HEK293 (cell line): ENCODE data around the gene CNTN2.

ENCODE experiments used
- CTCF ChIA-PET: fragments of 350-600 bp; formaldehyde crosslinking; extraction: SDS; loops from one replicate; lab custom pipeline; 2021; ENCODE audit warnings: antibody characterized with exemption; lab: Yijun Ruan, JAX
- POLR2A ChIA-PET: fragments of 300-600 bp; formaldehyde crosslinking; extraction: SDS; loops from one replicate; lab custom pipeline; 2020; ENCODE audit warnings: antibody characterized with exemption, inconsistent platforms; lab: Yijun Ruan, JAX
- H3K27ac ChIP-seq: fragments of 200-500 bp; sonication (Bioruptor generic); 2 replicates; pipeline ENCODE4 v1.5.1; 2014; ENCODE audit warnings: low read depth, low read length, control low read depth, inconsistent platforms; ENCODE audit errors: extremely low read depth
- H3K36me3 ChIP-seq, 2 experiments: fragments of 200-500 bp in 1 of 2; sonication (Bioruptor generic) in 1 of 2; 1 replicate in 1 of 2; 2 replicates in 1 of 2; pipeline ENCODE4 v1.5.1; 2014 to 2017; ENCODE audit warnings: inconsistent platforms in 2 of 2, low read length in 2 of 2; ENCODE audit not compliant: control insufficient read depth in 2 of 2, insufficient read depth in 1 of 2
- H3K4me1 ChIP-seq: fragments of 200-500 bp; sonication (Bioruptor generic); 2 replicates; pipeline ENCODE4 v1.5.1; 2014; ENCODE audit warnings: mild to moderate bottlenecking, low read length, inconsistent platforms; ENCODE audit not compliant: control insufficient read depth, insufficient read depth
- H3K4me3 ChIP-seq: 2 replicates; pipeline ENCODE4 v1.5.1; 2011; ENCODE audit warnings: low read depth, mild to moderate bottlenecking, control low read depth, low read length, moderate library complexity
- H3K9me3 ChIP-seq: fragments of 200-500 bp; sonication (Bioruptor generic); 2 replicates; pipeline ENCODE4 v1.5.1; 2014; ENCODE audit warnings: low read depth, low read length, inconsistent platforms; ENCODE audit not compliant: control insufficient read depth, insufficient read depth
- CTCF ChIP-seq: fragments of 450-650 bp; formaldehyde crosslinking; IDR thresholded peaks from 2 replicates; pipeline ENCODE4 v1.5.1; 2016; ENCODE audit warnings: missing biosample characterization, missing genetic modification characterization
- GLIS2 ChIP-seq: fragments of 450-650 bp; formaldehyde crosslinking; IDR thresholded peaks from 2 replicates; pipeline ENCODE4 v1.5.1; 2016; ENCODE audit warnings: missing biosample characterization, missing genetic modification characterization
- INSM2 ChIP-seq: fragments of 450-650 bp; formaldehyde crosslinking; IDR thresholded peaks from 2 replicates; pipeline ENCODE4 v1.5.1; 2016; ENCODE audit warnings: missing biosample characterization, missing genetic modification characterization
- PATZ1 ChIP-seq: fragments of 450-650 bp; formaldehyde crosslinking; IDR thresholded peaks from 2 replicates; pipeline ENCODE4 v1.5.1; 2016; ENCODE audit warnings: missing biosample characterization, missing genetic modification characterization
- PRDM1 ChIP-seq: fragments of 450-650 bp; formaldehyde crosslinking; IDR thresholded peaks from 2 replicates; pipeline ENCODE4; 2016; ENCODE audit warnings: missing biosample characterization, missing genetic modification characterization
- SP2 ChIP-seq: fragments of 450-650 bp; formaldehyde crosslinking; IDR thresholded peaks from 2 replicates; pipeline ENCODE4 v1.5.1; 2016; ENCODE audit warnings: missing biosample characterization, missing genetic modification characterization
- ZBTB17 ChIP-seq: fragments of 450-650 bp; formaldehyde crosslinking; IDR thresholded peaks from 2 replicates; pipeline ENCODE4 v1.5.1; 2016; ENCODE audit warnings: missing biosample characterization, missing genetic modification characterization
- ZBTB8A ChIP-seq: fragments of 450-650 bp; formaldehyde crosslinking; IDR thresholded peaks from 2 replicates; pipeline ENCODE4 v1.5.1; 2016; ENCODE audit warnings: missing biosample characterization, missing genetic modification characterization
- ZNF114 ChIP-seq: fragments of 450-650 bp; formaldehyde crosslinking; IDR thresholded peaks from 2 replicates; pipeline ENCODE4 v1.5.0; 2017; ENCODE audit warnings: missing biosample characterization, missing genetic modification characterization
- ZNF2 ChIP-seq: fragments of 450-650 bp; formaldehyde crosslinking; IDR thresholded peaks from 2 replicates; pipeline ENCODE4 v1.5.1; 2016; ENCODE audit warnings: missing biosample characterization, missing genetic modification characterization
- ZNF202 ChIP-seq: fragments of 450-650 bp; formaldehyde crosslinking; IDR thresholded peaks from 2 replicates; pipeline ENCODE4 v1.5.1; 2016; ENCODE audit warnings: missing biosample characterization, missing genetic modification characterization, borderline replicate concordance
- ZNF266 ChIP-seq: fragments of 450-650 bp; formaldehyde crosslinking; IDR thresholded peaks from 2 replicates; pipeline ENCODE4 v1.5.1; 2016; ENCODE audit warnings: missing biosample characterization, missing genetic modification characterization, low read depth
- ZNF600 ChIP-seq: fragments of 450-650 bp; formaldehyde crosslinking; IDR thresholded peaks from 2 replicates; pipeline ENCODE4 v1.5.1; 2016; ENCODE audit warnings: missing biosample characterization, missing genetic modification characterization
- ZNF654 ChIP-seq: fragments of 450-650 bp; formaldehyde crosslinking; IDR thresholded peaks from 2 replicates; pipeline ENCODE4 v1.5.1; 2016; ENCODE audit warnings: low read depth, missing biosample characterization, missing genetic modification characterization
- ZNF777 ChIP-seq: fragments of 450-650 bp; formaldehyde crosslinking; IDR thresholded peaks from 2 replicates; pipeline ENCODE4 v1.5.1; 2017; ENCODE audit warnings: missing biosample characterization, missing genetic modification characterization, borderline replicate concordance
- ZSCAN16 ChIP-seq: fragments of 450-650 bp; formaldehyde crosslinking; IDR thresholded peaks from 2 replicates; pipeline ENCODE4 v1.5.1; 2016; ENCODE audit warnings: missing biosample characterization, missing genetic modification characterization

Gene CNTN2

GRCh38 chr1:205061227-205061626 is 18.2 kb downstream of the CNTN2 start:
- Histone ChIP-seq H3K4me3 (no peak overlapping the region), H3K9me3 (no peaks in the 10 kb centered on the region), H3K27ac (no peak overlapping the region), H3K36me3 (no peaks in the 10 kb centered on the region), H3K4me1 (no peaks in the 10 kb centered on the region)
- ChIA-PET POLR2A (interaction anchor here (1.1 to 1.2 kb wide), 2 partner anchors 14 to 72 kb away, joined by 4 to 5 read pairs; no protein-coding TSS in a partner anchor), CTCF (interaction anchor here (0.6 to 5.9 kb wide), 72 partner anchors 8 to 875 kb away, joined by 3 to 282 read pairs (median 4); partner anchors contain the start of genes TMCC2 and TMEM81)
- no peak for TF ChIP-seq ZNF777 (tag by site-specific recombination)
- 0 out of 2 replicates have a peak, but pooled peaks have one; percentile 12 for TF ChIP-seq GLIS2 (tag by site-specific recombination)

GRCh38 chr1:205061665-205062069 is 18.7 kb downstream of the CNTN2 start:
- ChIA-PET POLR2A (interaction anchor here (1.1 to 1.2 kb wide), 2 partner anchors 14 to 72 kb away, joined by 4 to 5 read pairs; no protein-coding TSS in a partner anchor), CTCF (interaction anchor here (0.5 to 5.9 kb wide), 92 partner anchors 9 to 875 kb away, joined by 3 to 282 read pairs (median 4); partner anchors contain the start of genes RBBP5, TMCC2 and TMEM81)
- no peak overlapping the region for H3K27ac ChIP-seq
- no peaks in the 10 kb centered on the region for H3K4me1 ChIP-seq
- TF ChIP-seq ZNF654 (tag by site-specific recombination) (peak; percentile 76), ZNF266 (tag by site-specific recombination) (no peak), ZNF2 (0 out of 2 replicates have a peak, but pooled peaks have one; percentile 36), ZNF600 (tag by site-specific recombination) (no peak), CTCF (peak; percentile 82), ZBTB17 (0 out of 2 replicates have a peak, but pooled peaks have one; percentile 11)
- H3K36me3 ChIP-seq, result no peaks in the 10 kb centered on the region
- H3K9me3 ChIP-seq, result no peaks in the 10 kb centered on the region
- H3K4me3 ChIP-seq, result no peak overlapping the region

GRCh38 chr1:205062319-205062718 is 19.3 kb downstream of the CNTN2 start:
- no peak overlapping the region for H3K27ac ChIP-seq
- CTCF ChIA-PET, result interaction anchor here (0.8 to 5.9 kb wide), 37 partner anchors 10 to 270 kb away, joined by 3 to 282 read pairs (median 8); partner anchors contain the start of gene RBBP5
- no peak overlapping the region for H3K4me3 ChIP-seq
- TF ChIP-seq ZSCAN16 (tag by site-specific recombination) (no peak), INSM2 (no peak), PATZ1 (tag by site-specific recombination) (no peak), ZNF114 (no peak), ZBTB8A (tag by site-specific recombination) (no peak), PRDM1 (tag by site-specific recombination) (no peak), SP2 (tag by site-specific recombination) (no peak), ZNF202 (tag by site-specific recombination) (no peak)
- H3K9me3 ChIP-seq, result no peaks in the 10 kb centered on the region
- H3K36me3 ChIP-seq, result no peaks in the 10 kb centered on the region
- no peaks in the 10 kb centered on the region for H3K4me1 ChIP-seq
- POLR2A ChIA-PET, result no interaction called here
